ENCODE measurements around the gene LTBP2.

- no peak for TF ChIP-seq ZNF274 (IDR thresholded peaks at IDR 0.05; ENCODE audit: borderline replicate concordance, extremely low read depth, low read length)
- TF ChIP-seq POLR2AphosphoS5 (IDR thresholded peaks at IDR 0.05; ENCODE audit: low read depth, low read length), result no peak
- TF ChIP-seq CTCF (IDR thresholded peaks at IDR 0.05; ENCODE audit: control extremely low read depth in 1 of 3, insufficient read depth in 1 of 3, low read depth in 1 of 3, low read length in 3 of 3), result no peak
- TF ChIP-seq SP4 (IDR thresholded peaks at IDR 0.05; ENCODE audit: low read length), result no peak
- no peak for TF ChIP-seq NANOG (IDR thresholded peaks at IDR 0.05; ENCODE audit: insufficient read depth, low read depth, low read length, poor library complexity, severe bottlenecking)
- TF ChIP-seq SIN3A (conservative IDR thresholded peaks at IDR 0.05 in 1 of 2, IDR thresholded peaks at IDR 0.05 in 1 of 2; ENCODE audit: low read depth in 1 of 2, low read length in 2 of 2), result no peak
- no peak for TF ChIP-seq RXRA (IDR thresholded peaks at IDR 0.05; ENCODE audit: insufficient read depth, low read depth, low read length)
- no peak for TF ChIP-seq SRF (IDR thresholded peaks at IDR 0.05; ENCODE audit: low read depth, low read length)
- no peak for TF ChIP-seq POLR2A (IDR thresholded peaks at IDR 0.05; ENCODE audit: control extremely low read depth in 1 of 2, low read depth in 2 of 2, low read length in 2 of 2)
Observed at GRCh38 chr14:74531006-74531405, 81.0 kb downstream of the LTBP2 start.

All from H1 (cell line).